Measurements from ENCODE around the gene STRC.
"Not testable (repeated sequence)": the region's sequence is repeated elsewhere in the genome, so short reads cannot be mapped to it uniquely, and the experiment has no call there.

The STRC gene

GRCh38 chr15:43563793-43564192 lies 54.8 kb downstream of the STRC start:
- DNase-seq (ENCODE audit: low read depth) = not testable (repeated sequence)

- DNase-seq (ENCODE audit: low read depth) = not testable (repeated sequence)
Measured at GRCh38 chr15:43562753-43563152, 55.8 kb downstream of the STRC start.

- no peak for DNase-seq (ENCODE audit: low read depth)
Measured at GRCh38 chr15:43552986-43553385, 65.6 kb downstream of the STRC start.

GRCh38 chr15:43552256-43552655 lies 66.3 kb downstream of the STRC start:
- no peak for DNase-seq (ENCODE audit: low read depth)

GRCh38 chr15:43550527-43551363 lies 67.9 kb downstream of the STRC start:
- no peak for DNase-seq (ENCODE audit: low read depth)
